Upper lobe of left lung (tissue), 4 donors: ENCODE results near the gene SCYL2.
"Not testable (repeated sequence)": the region's sequence is repeated elsewhere in the genome, so short reads cannot be mapped to it uniquely, and the experiment has no call there.

Experiments used
- CTCF ChIP-seq, 6 experiments: fragments of 450-650 bp in 4 of 6; fragments of 200-600 bp in 2 of 6; sonication (generic) in 2 of 6; IDR thresholded peaks; one replicate each; pipeline ENCODE4 v1.5.1; 2016 to 2019; ENCODE audit warnings: antibody characterized with exemption in 6 of 6
- EP300 ChIP-seq, 4 donors: sonication (generic); formaldehyde crosslinking; IDR thresholded peaks; one replicate each; pipeline ENCODE4 v1.5.1; 2017; ENCODE audit warnings: antibody characterized with exemption in 4 of 4, control low read depth in 2 of 4
- POLR2A ChIP-seq, 4 donors: fragments of 450-650 bp; IDR thresholded peaks; one replicate each; pipeline ENCODE4 v1.5.1; 2016 to 2017; ENCODE audit warnings: antibody characterized with exemption in 4 of 4, mild to moderate bottlenecking in 2 of 4
- POLR2AphosphoS5 ChIP-seq, 2 donors: sonication (generic); formaldehyde crosslinking; IDR thresholded peaks; one replicate each; pipeline ENCODE4 v1.5.1; 2017; ENCODE audit warnings: antibody characterized with exemption in 2 of 2

- not testable (repeated sequence) for TF ChIP-seq POLR2A, CTCF, POLR2AphosphoS5, EP300 (IDR thresholded peaks at IDR 0.05)
Measured at GRCh38 chr12:100265107-100265506, 1.9 kb upstream of the SCYL2 start.
